ENCODE results near the gene HTR4.

The HTR4 gene

GRCh38 chr5:148615644-148616275 is 38.6 kb downstream of the HTR4 start:
- no peak for DNase-seq (ENCODE audit: low read depth, low spot score)

- DNase-seq (ENCODE audit: low read depth, low spot score), result no peak
These were observed 46.9 kb downstream of the HTR4 start for GRCh38 chr5:148607406-148607805.

GRCh38 chr5:148606296-148606695 is 48.0 kb downstream of the HTR4 start:
- DNase-seq (ENCODE audit: low read depth, low spot score), result no peak

- no peak for DNase-seq (ENCODE audit: low read depth, low spot score)
These were observed 55.1 kb downstream of the HTR4 start for GRCh38 chr5:148599187-148599586.

GRCh38 chr5:148595697-148596096 is 58.6 kb downstream of the HTR4 start:
- no peak for DNase-seq (ENCODE audit: low read depth, low spot score)

- DNase-seq (ENCODE audit: low read depth, low spot score), result no peak
These were observed 67.5 kb downstream of the HTR4 start for GRCh38 chr5:148586796-148587195.

- no peak for DNase-seq (ENCODE audit: low read depth, low spot score)
These were observed 68.3 kb downstream of the HTR4 start for GRCh38 chr5:148585988-148586387.

GRCh38 chr5:148584103-148584502 is 70.2 kb downstream of the HTR4 start:
- no peak for DNase-seq (ENCODE audit: low read depth, low spot score)

GRCh38 chr5:148583421-148583965 is 70.8 kb downstream of the HTR4 start:
- no peak for DNase-seq (ENCODE audit: low read depth, low spot score)

GRCh38 chr5:148574167-148574566 is 80.2 kb downstream of the HTR4 start:
- DNase-seq (ENCODE audit: low read depth, low spot score), result no peak

GRCh38 chr5:148573374-148573773 is 81.0 kb downstream of the HTR4 start:
- DNase-seq (ENCODE audit: low read depth, low spot score), result no peak

- no peak for DNase-seq (ENCODE audit: low read depth, low spot score)
These were observed 84.4 kb downstream of the HTR4 start for GRCh38 chr5:148569948-148570347.

GRCh38 chr5:148565148-148565547 is 89.2 kb downstream of the HTR4 start:
- no peak for DNase-seq (ENCODE audit: low read depth, low spot score)

- no peak for DNase-seq (ENCODE audit: low read depth, low spot score)
These were observed 91.3 kb downstream of the HTR4 start for GRCh38 chr5:148563021-148563420.

- no peak for DNase-seq (ENCODE audit: low read depth, low spot score)
These were observed 92.5 kb downstream of the HTR4 start for GRCh38 chr5:148561801-148562311.

GRCh38 chr5:148559461-148559860 is 94.9 kb downstream of the HTR4 start:
- DNase-seq (ENCODE audit: low read depth, low spot score), result no peak

- no peak for DNase-seq (ENCODE audit: low read depth, low spot score)
These were observed 95.4 kb downstream of the HTR4 start for GRCh38 chr5:148558892-148559291.

GRCh38 chr5:148556835-148557234 is 97.5 kb downstream of the HTR4 start:
- DNase-seq (ENCODE audit: low read depth, low spot score), result no peak

GRCh38 chr5:148554621-148555020 is 99.7 kb downstream of the HTR4 start:
- DNase-seq (ENCODE audit: low read depth, low spot score), result no peak

- no peak for DNase-seq (ENCODE audit: low read depth, low spot score)
These were observed 110.6 kb downstream of the HTR4 start for GRCh38 chr5:148543727-148544126.

GRCh38 chr5:148542812-148543211 is 111.5 kb downstream of the HTR4 start:
- DNase-seq (ENCODE audit: low read depth, low spot score), result no peak

- no peak for DNase-seq (ENCODE audit: low read depth, low spot score)
These were observed 113.1 kb downstream of the HTR4 start for GRCh38 chr5:148541054-148541835.

- no peak for DNase-seq (ENCODE audit: low read depth, low spot score)
These were observed 113.7 kb downstream of the HTR4 start for GRCh38 chr5:148540647-148541046.
